Measurements from ENCODE around the gene TMEM59L.
"Not testable (repeated sequence)": the region's sequence is repeated elsewhere in the genome, so short reads cannot be mapped to it uniquely, and the experiment has no call there.

The TMEM59L gene

DNA sequence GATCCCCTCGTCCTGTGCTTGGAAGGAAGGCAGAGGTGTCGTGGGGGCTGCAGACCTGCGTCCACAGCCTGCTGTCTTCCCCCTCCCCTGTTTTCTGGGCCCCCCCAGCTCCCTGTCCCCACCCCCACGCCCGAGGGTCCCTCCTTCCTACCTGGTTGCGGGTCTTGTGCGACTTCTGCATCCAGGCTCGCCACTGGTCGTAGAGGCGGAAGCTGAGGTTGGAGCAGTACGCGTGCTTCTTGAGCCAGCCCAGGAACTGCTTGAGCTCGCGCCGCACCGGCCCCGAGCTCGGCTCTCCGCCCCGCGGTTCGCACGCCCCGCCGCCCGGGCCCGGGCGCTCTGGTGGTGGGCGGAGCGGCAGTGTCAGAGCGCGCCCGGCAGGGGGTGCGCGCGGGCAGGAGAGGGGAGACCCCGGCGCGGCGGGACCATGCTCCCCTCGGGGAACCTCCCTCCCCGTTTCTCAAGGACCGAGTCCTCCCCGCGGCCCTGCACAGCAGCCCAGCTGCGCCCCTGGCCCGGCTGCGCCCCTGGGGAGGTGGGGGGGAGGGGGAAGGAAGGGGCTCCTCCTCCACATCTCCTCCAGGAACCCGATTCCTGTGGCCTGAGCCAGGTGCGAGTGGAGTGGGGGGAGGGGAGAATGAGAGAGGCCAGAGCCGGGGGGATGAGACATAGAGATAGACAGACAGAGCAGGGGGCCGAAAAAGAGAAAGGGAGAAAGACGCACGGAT lies 18.4 kb upstream of the TMEM59L start:
- DNase-seq (ENCODE audit: low read depth in 2 of 2) = peak; percentile 50 to 55

DNA sequence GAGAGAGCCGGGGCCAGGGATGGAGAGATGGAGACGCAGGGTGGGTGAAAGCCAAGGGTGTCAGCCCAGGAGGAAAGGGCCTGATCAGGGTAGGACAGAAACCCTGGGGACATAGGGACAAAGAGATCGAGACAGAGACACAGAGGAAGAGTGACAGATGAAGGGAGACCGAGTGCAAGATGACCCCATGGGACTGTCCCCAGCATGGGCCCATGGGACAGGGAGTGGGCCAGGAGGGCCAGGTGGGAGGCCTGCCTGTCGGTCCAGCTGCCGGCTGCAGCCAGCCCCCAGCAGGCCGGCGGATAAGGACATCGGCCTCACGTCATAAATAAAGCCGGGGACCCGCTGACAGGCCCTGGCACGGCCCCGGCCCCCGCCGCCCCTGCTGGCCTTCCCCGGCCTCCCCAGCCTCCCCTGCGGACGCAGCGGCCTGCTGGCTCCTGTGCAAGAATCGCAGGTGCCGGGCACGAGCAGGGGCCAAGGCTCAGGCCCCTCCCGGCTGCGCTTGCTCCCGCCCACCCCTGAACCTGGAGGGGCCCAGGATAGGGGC lies 17.8 kb upstream of the TMEM59L start:
- no peak for DNase-seq (ENCODE audit: low read depth in 2 of 2)

GRCh38 chr19:18595475-18595874 lies 17.2 kb upstream of the TMEM59L start:
- DNase-seq (ENCODE audit: low read depth in 2 of 2) = no peak

DNA sequence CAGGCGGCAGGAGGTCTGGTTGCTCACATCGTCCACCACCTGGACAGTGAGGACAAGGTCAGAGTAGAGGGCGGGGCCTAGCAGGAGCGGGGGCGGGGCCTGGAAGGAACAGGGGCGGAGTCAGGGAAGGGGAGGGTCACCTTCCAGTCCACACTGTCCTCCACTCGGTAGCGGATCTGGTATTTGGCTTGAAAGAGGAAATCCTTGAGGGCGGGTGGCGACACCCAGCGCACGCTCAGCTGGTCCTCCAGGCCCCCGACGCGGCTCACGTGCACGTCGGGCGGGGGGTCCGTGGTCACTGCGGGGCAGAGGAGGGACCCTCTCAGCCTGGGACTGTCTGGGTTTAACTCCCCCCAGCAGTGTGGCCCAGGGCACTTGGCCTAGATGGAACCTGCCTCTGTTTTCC lies 15.9 kb upstream of the TMEM59L start:
- DNase-seq (ENCODE audit: low read depth in 2 of 2) = no peak

- DNase-seq (ENCODE audit: low read depth in 2 of 2) = no peak
Measured at GRCh38 chr19:18597809-18598660, 14.6 kb upstream of the TMEM59L start.

DNA sequence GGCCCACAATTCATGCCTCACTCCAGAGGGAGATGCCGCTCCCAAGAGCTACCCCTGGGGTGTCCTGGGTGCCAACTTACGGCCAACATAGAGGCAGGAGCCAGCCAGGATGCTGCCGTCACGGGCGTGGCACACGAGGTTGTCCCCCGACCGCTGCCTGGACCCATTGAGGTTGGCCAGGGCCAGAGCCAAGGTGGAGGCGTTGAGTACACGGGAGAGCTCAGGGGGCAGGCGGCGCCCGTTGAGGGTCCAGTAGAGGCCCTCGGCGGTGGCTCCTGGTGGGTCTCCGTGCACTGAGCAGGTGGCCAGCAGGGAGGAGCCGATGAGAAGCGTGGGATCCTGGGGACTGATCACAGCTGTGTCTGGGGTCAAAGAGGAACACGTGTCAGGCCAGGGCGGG lies 13.2 kb upstream of the TMEM59L start:
- DNase-seq (ENCODE audit: low read depth in 2 of 2) = no peak

DNA sequence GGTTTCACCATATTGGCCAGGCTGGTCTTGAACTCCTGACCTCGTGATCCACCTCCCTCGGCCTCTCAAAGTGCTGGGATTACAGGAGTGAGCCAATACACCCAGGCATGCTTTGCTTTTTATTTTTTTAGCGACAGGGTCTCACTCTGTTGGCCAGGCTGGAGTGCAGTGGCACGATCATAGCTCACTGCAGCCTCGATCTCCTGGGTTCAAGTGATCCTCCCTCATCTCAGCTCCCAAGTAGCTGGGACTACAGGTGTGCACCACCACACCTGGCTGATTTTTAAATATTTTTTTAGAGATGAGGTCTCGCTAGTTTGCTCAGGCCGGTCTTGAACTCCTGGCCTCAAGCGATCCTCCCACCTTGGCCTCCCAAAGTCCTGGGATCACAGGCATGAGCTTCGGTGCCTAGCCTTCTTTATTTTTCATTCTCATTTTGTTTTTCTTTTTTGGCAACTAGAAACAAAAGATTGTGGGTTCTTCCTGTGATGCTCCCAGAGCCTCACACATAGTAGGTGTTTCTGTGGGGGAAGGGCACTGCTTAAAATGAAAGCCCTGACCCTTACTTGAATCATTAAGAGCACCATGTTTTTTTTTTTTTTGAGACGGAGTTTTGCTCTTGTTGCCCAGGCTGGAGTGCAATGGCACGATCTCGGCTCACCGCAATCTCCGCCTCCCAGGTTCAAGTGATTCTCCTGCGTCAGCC lies 11.8 kb upstream of the TMEM59L start:
- DNase-seq (ENCODE audit: low read depth in 2 of 2) = not testable (repeated sequence)

GRCh38 chr19:18601875-18602274 lies 10.8 kb upstream of the TMEM59L start:
- DNase-seq (ENCODE audit: low read depth in 2 of 2) = no peak

DNA sequence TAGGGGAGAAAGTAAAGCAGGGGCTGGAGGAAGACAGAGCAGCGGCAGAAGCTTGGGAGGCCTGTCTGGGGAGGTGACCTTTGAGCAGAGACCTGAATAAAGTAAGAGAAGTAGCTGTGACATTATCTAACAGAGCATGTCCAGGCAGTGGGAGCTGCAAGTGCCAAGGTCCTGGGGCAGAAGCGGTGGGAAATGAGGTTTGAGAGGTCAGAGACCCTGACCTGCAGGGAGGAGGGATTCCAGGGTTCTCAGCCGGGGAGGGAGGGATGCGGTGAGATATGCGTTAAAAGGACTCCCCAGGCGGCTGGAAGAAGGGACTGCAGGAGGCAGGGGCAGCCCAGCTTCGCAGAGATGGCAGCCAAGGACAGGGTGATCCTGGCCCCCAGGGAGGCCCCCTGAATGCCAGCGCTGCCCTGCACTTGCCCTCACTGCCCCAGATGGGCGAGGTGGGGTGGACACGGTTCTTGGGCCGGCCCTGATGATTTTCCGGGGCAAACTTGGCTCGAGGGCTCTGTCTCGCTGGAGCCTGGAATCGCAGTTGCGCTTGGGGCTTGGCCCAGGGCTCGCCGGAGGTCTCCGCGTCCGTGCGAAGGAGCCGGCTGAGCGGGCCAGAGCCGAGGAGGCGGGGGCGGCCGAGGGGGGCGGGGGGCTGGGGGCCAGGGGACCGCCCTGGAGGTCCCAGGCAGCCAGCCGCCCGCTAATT lies 9.3 kb upstream of the TMEM59L start:
- no peak for DNase-seq (ENCODE audit: low read depth in 2 of 2)

- no peak for DNase-seq (ENCODE audit: low read depth in 2 of 2)
Measured at GRCh38 chr19:18603958-18604819, 8.5 kb upstream of the TMEM59L start.

GRCh38 chr19:18604820-18605159 lies 7.9 kb upstream of the TMEM59L start:
- no peak for DNase-seq (ENCODE audit: low read depth in 2 of 2)

DNA sequence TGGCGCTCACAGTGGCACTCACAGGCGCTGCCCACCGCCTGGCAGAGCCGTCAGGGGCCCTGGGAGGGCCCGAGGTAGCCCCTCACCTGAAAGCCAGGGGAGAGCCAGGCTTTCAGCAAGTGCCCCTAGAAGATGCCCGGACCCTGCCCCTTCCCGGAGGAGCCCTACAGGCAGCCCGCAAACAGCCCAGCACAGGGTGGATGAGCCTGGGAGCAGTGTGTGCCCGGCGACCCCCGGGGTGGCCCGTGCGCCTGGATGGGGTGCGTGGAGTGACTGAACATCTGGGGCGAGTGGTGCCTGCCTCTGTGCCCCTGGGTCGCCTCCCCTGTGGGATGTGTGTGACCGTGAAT lies 7.5 kb upstream of the TMEM59L start:
- no peak for DNase-seq (ENCODE audit: low read depth in 2 of 2)

DNA sequence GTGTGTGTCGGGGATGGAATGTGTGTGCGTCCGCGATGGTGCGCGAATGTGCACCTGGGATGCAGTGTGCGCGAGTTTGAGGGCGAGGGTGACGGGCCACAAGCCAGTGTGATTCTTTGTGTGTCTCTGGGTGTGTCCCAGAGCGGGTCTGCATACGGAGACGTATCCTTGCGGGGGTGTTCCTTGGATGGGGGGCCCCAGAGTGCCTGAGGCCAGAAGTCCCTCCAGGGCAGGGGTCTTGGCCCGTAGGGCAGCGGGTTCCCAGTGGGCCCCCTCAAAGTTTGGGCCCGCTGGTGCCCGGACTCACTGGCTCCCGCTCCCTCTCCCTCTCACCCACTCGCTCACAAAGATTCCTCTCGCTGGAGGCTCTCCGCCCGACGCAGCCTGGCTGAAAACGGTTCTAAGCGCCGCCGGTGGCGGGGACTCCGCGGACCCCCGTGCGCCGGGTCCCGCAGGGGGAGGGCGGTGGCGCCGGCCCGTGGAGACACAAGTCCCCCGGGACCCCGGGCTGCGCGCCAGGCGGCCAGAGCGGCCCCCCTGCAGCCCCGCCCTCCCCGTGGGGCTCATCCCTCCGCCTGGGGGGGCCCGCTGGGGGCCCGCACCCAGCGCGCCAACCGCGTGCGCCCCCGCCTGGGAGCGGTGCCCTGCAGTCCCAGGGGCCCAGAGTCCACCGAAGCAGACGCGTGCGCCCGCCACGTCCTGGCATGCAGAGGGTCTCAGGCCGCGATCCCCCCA lies 7.0 kb upstream of the TMEM59L start:
- no peak for DNase-seq (ENCODE audit: low read depth in 2 of 2)

DNA sequence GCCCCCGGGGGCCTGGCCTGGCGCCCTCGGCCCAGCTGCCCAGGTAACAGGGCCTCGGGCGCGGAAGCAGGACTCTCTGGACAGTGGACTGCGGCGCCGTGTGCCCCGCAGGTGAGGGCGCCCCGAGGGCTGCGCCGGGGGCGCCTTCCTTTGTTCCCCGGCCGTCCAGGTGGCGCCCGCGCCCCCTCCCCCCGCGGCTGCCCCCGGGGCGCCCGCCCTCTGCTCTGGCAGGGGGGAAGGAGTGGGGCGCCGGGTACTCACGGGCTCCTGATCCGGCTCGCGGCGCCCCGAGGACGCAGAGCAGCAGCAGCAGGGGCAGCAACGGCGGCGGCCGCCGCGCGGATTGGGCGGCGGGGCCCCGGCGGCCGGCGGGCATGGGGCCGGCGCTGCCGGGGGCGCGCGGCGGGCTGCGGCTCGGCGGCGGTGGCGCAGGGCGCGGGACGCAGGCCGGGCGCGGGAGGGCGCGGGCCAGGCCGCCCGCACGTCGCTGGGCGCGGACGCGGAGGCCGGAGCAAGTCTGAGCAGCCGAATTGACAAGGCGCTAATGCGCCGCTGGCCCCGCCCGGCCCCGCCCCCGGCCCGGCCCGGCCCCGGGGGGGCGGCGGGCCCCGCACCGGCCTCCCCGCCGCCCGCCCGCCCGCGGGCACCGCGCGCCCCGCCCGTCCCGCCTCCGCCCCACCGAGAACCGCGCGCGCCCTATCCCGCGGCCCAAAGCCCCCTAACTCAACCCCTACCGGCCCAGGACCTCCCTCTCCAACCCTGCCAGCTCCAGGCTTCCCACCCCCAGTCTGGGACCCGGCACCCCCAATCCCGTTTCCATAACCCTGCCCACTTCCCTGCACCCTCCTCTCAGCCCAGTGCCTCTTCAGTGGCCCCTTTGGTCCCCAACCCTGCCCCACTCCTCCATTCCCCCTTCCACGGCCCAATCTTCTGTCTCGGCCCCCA lies 6.1 kb upstream of the TMEM59L start, which contains the start of gene CRLF1:
TSS of gene CRLF1 (minus strand) at position 519 of the 945 bp plus-strand sequence. CDS start at position 376, 143 bp downstream.
- no peak for DNase-seq (ENCODE audit: low read depth in 2 of 2)

GRCh38 chr19:18607226-18608101 lies 5.2 kb upstream of the TMEM59L start:
- no peak for DNase-seq (ENCODE audit: low read depth in 2 of 2)

DNA sequence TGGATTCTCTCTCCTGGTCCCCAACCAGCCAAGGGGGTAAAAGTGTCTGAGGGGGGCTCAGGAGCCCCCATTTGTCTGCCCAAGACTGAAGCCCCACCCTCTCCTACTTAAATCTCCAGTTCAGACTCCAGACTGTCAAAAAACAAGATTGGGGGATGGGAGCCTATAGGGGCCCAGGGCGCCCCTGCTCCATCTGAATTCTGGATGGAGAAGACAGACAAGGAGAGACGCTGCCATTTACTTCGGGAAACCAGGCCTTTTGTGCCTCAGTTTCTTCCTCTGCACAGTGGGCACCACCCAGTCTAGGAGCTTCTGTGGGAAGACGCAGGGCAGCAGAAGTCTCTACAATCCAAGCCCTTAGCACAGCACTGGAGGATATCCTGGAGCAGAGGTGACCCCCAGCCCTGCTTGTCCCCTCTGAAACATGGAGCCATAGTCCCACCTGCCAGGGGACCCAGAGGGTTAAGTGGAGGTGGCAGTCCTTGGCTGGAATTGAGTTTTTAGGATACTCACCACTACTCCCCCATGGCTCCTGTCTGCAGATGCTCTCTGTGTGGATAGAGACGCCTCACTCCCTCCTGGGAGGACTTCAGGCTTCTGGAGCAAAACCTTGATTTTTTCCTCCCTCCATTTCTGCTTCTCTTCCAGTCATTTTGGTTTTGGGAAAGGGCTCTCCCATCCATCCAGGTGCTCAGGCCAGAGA lies 4.4 kb upstream of the TMEM59L start:
- no peak for DNase-seq (ENCODE audit: low read depth in 2 of 2)
